ENCODE measurements around the gene MYL10.

The MYL10 gene

GRCh38 chr7:101629171-101629570 lies at the start of gene MYL10:
Gene MYL10, minus strand, starts transcription at chr7:101629296. Its CDS starts 178 bp downstream, at chr7:101629118.
- DNase-seq: no peak

DNA sequence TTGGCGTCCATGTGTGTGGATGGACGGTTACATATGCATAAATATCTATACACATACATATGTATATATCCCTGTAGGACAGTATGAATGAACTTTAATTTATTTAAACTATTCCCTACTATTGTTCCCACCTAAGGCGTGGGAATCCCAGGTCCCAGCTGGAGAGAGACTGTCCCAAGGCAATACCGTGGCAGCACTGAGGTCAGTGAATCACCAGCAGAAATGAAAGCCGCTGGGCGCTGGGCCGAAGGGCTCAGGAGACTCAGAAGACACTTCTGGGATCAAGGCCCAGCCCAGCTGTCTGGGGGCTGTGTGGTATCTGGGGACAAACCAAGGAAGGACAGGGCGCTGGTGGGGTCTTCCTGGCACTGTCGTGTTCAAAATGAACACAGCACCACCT lies 49.6 kb upstream of the MYL10 start:
- no peak for DNase-seq

DNA sequence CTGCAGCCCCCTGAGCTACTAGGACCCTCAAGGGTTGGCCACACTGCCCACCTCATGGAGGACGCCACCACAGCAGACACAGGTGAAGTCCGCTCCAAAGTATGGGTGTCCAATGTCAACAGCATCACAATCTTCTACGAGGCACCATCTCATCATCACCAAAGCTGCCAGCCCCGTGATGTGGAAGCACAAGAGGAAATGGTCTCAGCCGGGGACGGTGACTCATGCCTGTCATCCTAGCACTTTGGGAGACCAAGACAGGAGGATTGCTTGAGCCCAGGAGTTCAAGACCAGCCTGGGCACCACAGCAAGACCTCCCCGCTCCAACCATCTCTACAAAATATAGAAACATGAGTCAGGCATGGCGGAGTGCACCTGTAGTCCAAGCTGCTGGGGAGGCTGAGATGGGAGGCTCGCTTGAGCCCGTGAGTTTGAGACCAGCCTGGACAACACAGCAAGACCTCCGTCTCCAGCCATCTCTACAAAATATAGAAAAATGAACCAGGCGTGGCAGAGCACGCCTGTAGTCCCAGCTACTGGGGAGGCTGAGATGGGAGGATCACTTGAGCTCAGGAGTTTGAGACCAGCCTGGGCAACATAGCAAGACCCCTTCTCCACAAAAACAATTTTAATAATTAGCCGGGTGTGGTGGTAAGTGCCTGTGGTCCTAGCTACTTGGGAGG lies 48.8 kb upstream of the MYL10 start:
- DNase-seq: no peak

- DNase-seq: no peak
Measured at GRCh38 chr7:101677391-101677790, 48.3 kb upstream of the MYL10 start.

GRCh38 chr7:101676956-101677355 lies 47.9 kb upstream of the MYL10 start:
- DNase-seq: no peak

DNA sequence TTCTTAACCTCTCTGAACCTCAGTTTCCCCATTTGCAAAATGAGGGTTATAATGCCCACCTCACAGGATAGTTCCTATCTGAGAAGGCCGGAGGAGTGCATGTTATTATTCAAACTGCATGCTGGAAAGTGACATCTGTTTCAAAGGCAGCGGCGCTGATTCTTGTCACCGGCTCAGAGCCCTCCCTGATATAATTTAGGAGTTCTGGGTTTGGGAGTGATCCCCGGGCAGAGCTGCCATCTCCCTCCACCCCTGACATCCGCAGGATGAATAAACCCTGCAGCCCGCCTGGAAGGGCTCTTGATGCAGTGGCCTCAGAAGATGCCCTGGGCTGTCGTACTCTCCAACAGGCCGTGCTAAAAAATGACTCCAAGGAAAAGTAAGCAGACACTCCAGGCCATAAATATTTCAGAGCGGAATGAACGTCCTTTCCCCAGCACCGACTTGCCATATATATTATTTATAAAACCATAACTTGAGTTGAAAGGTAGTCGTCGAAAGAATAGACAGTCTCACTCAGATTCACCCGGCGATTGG lies 47.0 kb upstream of the MYL10 start:
- DNase-seq: no peak

DNA sequence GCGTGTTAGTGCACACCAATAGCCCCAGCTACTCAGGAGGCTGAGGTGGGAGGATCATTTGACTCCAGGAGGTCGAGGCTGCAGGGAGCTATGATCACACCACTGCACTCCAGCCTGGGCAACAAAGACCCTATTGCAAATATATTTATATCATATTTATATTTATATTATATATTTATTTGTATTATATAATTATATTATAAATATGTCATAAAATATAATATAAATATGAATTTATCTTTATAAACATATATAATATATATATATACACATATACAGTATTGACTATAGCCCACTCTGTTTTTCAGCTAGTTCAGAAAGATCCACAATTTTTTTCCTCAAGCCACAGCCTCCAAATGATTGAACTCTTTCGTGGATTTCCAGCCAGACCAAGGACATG lies 45.3 kb upstream of the MYL10 start:
- DNase-seq: no peak

GRCh38 chr7:101673951-101674350 lies 44.9 kb upstream of the MYL10 start:
- DNase-seq: no peak

DNA sequence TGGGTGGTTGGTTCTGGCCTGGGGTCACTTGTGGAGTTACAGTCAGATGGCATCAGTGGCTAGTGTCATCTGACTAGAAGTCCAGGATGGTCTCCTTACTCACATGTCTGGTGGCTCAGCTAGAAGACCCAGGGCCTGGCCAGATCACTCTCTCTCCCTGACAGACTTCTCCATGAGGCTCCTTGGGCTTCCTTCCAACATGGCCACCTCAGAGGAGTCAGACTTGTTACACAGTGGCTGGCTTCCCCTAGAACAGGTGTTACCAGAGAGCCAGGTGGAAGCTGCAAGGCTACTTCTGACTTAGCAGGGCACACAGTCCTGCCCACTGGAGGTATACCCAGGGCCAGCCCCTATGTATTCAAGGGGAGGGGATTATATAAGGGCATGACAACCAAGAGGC lies 44.2 kb upstream of the MYL10 start:
- no peak for DNase-seq

DNA sequence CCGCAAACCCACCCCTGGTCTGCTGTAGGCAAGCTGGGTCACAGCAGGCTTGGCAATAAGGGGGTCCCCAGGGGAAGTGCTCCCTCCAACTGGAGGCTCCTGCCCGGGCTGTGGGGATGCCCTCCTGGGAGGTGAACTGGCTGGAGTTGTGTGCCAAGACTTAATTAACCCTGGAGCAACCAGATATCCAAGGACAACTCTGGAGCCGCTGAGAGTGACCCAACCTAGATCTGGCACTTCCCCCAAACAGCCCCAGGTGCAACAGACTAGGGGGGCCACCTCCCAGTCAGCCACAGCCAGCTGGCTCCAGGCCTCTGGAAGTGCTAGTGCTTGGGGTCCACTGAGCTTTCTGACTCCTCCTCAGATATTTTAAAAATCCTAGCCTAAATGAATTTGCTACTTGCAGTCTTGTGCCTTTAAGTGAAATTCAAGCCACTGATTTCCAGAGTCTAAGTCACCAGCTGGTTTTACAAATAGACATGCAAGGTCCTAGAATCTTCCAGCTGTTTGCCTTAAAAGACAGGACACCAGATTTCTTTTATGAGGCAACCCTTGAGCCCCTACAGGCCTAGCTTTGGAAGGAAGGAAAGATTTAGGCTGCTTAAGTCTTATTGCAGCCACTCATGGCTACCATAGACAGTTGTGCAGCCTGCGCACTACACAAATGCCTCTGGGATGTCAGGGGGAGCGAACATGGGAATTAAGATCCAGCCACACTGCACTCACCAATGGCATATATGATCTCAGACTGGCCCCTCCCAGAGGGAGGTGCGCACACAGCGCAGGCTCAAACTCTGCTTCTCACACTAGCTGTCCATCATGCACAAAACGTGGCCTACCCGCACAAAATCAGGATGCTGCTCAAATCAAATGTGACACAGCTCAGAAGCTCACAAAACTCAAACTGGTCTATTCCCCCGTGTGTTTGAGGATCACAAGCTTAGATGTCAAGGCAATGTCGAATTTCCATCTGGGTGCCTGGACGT lies 42.6 kb upstream of the MYL10 start:
- DNase-seq: peak; percentile 53

DNA sequence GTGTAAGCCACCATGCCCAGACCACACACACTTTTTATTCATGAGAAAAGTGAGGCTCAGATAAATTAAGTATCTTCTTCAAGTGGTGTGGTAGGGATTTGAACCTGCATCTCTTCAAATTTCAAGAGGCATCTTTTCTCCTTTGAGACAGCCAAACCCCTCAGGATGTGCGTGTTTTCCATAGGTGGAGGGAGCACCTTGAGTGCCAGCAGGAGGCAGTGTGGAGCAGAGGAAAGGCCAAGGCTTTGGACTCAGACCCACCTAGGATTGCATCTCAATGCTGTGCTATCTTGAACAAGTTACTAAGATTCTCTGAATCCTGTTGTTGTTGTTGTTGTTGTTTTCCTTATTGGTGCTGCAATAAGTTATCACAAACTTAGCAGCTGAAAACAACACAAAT lies 40.2 kb upstream of the MYL10 start:
- DNase-seq: no peak

DNA sequence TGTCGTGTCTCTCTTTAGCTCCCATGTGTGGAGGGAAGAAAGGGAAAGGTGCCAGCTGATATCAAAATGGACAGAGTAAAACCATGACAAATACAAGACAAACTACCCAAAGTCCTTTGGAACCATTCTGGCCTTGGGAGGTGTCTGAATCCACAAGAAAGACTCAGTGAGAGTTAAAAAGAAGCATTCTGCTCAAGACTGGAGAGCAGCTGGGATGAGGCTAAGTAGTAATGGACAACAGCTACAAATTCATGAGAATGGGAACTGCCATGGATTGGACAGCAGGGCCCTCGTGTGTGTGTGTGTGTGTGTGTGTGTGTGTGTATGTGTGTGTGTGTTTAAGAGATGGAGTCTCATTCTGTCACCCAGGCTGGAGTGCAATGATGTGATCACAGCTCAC lies 39.6 kb upstream of the MYL10 start:
- DNase-seq: no peak

DNA sequence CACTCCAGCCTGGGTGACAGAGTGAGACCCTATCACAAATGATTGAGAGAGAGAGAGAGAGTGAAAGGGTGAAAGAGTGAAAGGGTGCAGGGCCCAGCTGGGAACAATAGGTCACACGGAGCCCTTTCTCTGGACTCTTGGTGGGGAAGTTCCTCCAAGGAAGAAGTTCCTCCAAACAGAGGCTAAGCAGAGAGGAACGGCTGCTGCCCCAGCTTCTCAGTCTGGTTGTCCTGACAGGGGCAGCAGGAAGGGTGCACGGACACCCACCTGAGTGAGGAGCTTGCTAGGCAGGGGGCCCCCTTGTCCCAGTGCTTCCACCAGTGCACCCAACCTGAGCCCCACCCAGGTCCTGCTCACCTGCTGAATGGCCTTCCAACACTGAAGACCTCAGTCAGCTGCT lies 38.8 kb upstream of the MYL10 start:
- DNase-seq: no peak

DNA sequence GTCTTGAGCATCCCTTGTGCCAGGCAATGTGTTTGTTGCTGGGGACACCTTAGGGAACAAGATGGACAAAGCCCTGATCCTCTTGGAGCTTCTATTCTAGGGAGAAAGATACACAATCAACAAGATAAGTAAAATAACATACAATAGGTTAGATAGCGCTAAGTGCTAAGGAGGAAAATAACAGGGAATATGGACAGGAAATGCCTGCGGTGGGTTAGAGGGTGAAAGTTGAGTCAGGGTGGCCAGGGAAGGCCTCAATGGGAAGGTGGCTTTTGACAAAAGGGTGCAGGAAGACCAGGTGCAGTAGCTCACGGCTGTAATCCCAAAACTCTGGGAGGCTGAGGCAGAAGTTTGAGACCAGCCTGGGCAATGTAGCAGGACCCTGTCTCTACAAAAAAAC lies 38.3 kb upstream of the MYL10 start:
- DNase-seq: no peak

- DNase-seq: no peak
Measured at GRCh38 chr7:101666741-101667140, 37.6 kb upstream of the MYL10 start.

DNA sequence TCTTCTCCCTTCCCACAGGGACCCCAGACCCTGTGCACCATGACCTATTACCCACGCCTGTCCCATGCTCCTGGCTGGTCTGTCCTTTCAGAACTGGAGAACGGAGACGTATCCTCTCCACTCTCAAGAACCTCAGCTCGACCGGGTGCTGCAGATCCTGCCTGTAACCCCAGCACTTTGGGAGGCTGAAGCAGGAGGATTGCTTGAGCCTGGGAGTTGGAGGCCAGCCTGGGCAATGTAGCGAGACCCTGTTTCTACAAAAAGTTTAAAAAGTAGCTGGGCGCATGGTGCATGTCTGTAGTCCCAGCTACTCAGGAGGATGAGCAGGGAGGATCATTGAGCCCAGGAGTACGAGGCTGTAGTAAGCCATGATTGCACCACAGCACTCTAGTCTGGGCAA lies 37.2 kb upstream of the MYL10 start:
- no peak for DNase-seq

GRCh38 chr7:101664893-101665471 lies 35.9 kb upstream of the MYL10 start:
- DNase-seq: no peak

DNA sequence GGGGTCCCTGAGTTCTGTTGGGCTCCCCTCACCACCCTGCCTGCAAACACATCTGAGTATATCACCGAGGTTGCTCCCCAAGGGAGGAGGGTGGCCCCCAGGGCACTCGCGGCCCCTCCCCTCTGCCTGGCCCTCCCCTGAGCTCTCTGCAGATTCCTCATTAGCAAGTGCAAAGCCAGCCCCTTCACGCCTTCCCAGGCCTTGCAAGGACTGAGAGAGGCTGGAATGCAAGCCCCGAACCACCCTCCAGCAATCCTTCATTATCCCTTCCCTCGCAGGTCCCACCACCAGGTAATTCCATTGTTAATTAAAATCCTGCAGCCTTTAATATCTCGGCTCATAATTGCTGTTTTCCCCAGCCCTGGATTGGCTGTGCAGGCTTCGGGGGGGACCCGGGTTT lies 35.3 kb upstream of the MYL10 start:
- DNase-seq: no peak

DNA sequence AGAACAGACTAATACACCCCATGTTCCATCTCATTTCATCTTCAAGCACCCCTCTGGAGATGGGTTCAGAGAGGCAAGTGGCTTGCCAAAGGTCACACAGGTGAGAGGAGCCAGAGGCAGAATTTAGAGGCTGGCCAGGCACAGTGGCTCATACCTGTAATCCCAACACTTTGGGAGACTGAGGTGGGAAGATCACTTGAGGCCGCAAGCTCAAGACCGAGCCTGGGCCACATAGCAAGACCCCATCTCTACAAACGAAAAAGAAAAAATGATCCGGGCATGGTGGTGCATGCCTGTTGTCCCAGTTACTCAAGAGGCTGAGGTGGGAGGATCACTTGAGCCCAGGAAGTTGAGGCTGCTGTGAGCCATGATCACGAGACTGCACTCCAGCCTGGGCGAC lies 34.7 kb upstream of the MYL10 start:
- DNase-seq: no peak

- DNase-seq: no peak
Measured at GRCh38 chr7:101662447-101662998, 33.4 kb upstream of the MYL10 start.

DNA sequence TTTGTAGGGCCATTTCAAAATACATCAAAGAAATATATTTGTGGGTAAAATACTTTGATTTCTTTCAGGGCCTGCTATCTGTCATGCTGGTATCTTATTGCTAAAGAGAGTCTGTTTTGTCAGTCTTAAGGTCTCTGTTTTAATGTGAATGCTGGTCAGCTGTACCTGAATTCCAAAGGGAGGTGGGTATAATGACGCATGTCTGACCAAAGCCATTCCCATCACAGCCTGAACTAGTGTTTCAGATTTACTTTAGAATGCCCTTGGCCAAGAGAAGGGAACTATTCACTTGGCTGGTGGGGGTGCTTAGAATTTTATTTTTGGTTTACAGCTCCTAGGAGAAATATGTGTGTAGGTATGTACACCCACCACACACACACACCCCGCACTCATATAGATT lies 30.6 kb upstream of the MYL10 start:
- DNase-seq: no peak

GRCh38 chr7:101657171-101657570 lies 28.1 kb upstream of the MYL10 start:
- no peak for DNase-seq

GRCh38 chr7:101651112-101651511 lies 22.0 kb upstream of the MYL10 start:
- no peak for DNase-seq
